ENCODE measurements around the gene PEX26.
"Not testable (repeated sequence)": the region's sequence is repeated elsewhere in the genome, so short reads cannot be mapped to it uniquely, and the experiment has no call there.

Gene PEX26

DNA sequence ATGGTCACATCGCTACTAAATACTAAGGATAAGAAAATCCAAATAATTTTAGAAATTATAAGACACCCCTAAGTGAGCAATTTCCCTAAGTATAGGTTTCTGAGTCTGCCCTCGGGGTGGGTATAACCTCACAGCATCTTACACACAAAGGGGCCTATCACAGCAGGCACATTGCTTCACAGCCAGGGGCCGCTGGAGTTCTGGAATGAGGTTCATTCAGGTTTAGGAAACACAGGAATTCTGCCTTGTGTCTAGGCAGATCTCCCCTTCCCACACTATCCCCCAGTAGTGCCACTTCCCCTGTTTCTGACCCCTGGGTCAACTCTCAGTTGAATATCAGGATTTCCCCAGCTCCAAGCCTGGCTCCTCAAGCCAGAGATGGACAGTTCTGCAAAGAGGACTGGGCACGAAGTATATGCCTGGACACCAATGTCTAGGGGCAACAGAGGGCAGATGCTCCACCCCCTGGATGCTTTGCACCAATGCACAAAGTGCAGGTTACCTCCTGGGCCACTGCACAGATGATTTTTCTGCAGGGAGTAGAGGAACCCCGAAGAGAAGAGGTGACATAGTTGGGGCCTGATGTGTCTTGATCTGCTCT, 44.3 kb downstream of the PEX26 start:
- no peak for FAIRE-seq

DNA sequence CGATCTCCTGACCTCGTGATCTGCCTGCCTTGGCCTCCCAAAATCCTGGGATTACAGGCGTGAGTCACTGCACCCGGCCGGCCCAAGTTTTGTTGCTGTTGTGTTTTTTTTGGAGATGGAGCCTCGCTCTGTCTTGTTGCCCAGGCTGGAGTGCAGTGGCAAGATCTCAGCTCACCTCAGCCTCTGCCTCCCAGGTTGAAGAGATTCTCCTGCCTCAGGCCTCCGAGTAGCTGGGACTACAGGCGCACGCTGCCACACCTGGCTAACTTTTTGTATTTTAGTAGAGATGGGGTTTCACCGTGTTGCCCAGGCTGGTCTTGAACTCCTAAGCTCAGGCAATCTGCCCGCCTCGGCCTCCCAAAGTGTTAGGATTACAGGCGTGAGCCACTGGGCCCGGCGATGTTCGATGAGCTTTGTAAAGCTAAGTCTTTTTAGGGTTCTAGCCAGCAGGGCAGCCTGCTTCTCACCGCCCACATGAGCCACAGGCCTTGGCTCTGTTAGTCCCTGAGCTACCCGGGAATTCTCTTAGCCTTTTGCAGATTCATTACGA, 45.8 kb downstream of the PEX26 start:
- FAIRE-seq = not testable (repeated sequence)

DNA sequence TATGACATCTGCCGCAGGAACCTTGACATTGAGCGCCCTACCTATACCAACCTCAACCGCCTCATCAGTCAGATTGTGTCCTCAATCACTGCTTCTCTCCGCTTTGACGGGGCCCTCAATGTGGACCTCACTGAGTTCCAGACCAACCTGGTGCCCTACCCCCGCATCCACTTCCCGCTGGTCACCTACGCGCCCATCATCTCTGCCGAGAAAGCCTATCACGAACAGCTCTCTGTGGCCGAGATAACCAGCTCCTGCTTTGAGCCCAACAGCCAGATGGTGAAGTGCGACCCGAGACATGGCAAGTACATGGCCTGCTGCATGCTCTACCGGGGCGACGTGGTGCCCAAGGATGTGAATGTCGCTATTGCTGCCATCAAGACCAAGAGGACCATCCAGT, 48.8 kb downstream of the PEX26 start:
- FAIRE-seq = no peak

DNA sequence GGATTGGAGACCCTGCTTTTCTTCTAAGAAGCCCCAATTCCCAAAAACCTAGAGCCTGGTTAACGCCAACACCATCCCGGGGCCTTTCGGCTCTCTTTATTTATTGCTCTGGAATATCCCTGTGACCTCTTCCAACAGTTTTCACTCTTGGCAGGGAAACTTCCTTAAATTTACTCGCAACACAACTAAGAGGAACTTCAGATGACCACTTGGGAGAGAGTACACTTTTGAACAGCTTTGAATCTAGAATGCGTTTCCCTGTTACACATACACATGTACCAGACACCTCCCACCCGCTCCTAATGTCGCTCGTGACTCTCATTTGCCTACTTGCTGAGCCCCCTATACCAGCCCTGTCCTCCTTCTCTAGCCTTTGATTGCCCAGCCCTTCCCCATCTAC, 52.2 kb downstream of the PEX26 start:
- no peak for FAIRE-seq

DNA sequence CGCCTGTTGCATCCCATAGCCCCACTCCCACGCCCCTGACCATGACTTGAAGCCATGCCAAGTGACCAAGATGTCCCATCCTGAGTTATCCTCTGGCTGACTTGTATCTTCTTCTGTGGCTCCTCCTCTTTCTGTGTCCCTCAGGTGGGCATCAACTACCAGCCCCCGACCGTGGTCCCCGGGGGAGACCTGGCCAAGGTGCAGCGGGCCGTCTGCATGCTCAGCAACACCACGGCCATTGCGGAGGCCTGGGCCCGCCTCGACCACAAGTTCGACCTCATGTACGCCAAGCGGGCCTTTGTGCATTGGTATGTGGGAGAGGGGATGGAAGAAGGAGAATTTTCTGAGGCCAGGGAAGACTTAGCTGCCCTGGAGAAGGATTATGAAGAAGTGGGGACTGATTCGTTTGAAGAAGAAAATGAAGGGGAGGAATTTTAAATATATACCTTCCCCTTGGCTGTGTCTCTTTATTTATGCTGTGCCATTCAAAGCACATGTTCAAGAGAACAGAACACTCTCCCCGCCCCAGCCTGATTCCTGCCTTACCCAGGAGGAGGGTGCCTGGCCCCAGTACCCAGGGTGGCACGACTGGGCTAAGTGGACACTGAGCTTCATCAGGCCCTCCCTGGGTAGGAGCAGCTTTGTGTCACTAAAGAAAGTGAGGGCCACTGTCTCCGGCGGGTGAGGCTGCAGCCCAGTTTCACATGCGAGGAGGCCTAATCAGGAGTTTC, 53.1 kb downstream of the PEX26 start:
- no peak for FAIRE-seq

DNA sequence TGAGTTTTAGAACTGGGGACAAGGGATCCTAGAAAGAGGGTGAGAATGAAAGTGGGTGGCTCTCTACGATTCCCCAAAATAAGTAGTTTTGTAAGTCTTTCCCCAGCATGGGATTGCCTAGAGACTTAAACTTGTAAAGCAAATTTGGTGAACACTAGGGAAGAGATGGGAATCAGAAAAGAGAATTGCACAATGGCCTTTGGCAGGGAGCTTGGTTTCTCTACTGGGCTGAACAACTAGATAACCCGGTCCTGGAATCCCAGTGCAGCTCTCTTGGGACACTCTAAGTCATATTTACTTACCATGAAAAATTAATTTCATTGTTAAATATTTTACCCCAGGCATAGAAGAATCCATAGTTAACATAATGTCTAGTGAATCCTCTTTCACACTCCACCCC, 55.7 kb downstream of the PEX26 start:
- no peak for FAIRE-seq

DNA sequence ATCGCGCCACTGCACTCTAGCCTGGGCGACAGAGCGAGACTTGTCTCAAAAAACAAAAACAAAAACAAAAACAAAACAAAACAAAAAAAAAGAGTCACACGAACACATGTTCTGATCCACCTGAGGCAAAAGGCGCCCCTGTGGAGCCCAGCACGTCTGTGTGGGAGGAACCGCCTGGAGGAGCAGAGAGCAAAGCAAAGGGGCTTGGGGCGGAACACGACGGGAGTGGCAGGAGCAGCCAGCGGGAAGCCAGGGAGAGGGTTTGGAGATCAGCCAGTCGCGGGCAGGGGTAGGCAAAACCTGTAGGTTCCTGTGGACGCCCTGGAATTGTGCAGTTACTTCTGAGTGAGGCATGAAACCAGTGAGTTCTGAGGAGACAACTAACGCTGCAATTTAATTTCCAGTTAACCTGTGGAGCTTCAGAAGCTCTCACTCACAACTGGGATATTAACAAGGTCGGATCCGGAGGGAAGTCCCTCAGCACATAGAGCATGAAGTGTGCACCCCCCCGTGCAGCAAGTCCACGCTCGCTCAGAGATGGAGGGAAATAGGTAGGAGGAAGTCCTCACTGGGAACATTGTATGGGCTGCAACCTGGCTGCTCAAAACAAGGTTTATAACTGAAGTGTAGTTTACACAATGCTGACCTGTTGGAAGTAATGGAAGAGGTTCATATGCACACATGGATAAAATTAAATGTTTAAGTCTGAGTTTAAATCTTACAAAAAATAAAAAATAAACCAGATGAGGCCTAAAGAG, 59.0 kb downstream of the PEX26 start:
- FAIRE-seq = no peak

DNA sequence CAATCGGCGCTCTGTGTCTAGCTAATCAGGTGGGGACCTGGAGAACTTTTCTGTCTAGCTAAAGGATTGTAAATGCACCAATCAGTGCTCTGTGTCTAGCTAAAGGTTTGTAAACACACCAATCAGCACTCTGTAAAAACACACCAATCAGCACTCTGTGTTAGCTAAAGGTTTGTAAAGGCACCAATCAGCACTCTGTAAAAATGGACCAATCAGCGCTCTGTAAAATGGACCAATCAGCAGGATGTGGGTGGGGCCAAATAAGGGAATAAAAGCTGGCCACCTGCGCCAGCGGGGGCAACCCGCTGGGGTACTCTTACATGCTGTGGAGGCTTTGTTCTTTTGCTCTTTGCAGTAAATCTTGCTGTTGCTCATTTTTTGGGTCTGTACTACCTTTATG, 63.2 kb downstream of the PEX26 start:
- FAIRE-seq = not testable (repeated sequence)

DNA sequence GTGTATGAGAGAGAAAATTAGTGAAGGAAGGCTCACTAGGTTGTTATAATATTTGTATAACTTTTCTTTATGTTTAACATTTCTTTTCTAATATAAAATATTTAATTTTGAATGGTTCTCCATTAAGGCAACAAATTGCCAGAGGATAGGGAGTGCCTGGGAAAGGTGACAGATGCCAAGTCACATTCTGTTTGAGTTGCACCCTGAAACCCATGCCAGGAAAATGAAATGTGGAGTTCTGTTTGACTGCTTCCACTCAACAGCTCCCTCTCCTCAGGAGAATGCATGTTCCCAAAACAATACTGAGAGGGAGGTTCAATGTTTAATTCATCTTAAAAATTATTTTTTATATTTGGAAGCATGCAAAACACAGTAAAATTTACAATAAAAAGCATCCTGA, 66.3 kb downstream of the PEX26 start:
- FAIRE-seq = no peak

DNA sequence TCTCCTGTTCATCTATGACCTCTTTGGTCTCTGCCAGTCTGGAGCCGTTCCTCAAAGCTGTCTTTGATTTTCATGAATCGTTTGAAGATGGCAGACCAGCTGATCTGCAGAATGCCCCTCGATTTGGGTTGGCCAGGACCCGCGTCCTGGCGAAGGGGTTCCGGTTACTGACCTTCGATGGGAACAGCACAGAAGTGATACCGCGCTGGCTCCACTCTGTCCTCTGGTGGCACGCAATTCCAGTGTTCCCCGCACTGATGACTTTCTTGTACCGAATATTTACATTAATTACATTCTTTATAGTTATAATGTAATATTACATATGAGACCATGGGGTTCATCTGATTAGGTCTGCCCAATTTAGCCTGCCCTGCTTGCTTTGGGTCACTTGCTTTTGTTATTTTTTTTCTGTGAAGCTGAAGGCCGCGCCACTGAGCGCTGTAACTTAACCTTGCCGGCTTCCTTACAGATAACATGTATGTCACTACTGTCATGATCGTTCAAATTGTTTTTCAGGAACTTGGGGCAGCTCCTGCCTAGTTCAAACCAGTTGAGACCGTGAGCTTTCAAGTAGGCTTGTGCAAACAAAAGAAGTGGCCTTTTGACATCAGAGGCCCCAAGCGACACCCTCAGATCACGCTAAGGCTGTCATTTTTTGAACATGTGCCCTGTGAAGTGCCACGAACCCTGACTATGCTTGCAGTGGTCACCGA, 68.0 kb downstream of the PEX26 start:
- no peak for FAIRE-seq

DNA sequence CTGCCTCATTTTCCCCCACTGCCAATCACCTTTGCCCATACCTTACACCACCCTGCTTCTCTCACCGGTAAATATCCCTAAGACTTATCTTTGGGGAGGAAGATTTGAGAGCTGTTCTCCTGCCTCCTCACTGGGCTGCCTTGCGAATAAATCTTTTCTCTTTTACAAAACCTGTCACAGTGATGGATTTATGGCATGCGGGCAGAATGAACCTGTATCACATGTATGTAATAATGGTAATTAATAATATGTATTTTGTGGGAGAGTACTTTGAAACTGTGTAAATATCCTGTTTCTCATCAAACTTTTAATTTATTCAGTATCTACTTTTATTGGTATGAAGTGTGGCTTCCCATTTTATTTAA, 68.6 kb downstream of the PEX26 start:
- FAIRE-seq = no peak

DNA sequence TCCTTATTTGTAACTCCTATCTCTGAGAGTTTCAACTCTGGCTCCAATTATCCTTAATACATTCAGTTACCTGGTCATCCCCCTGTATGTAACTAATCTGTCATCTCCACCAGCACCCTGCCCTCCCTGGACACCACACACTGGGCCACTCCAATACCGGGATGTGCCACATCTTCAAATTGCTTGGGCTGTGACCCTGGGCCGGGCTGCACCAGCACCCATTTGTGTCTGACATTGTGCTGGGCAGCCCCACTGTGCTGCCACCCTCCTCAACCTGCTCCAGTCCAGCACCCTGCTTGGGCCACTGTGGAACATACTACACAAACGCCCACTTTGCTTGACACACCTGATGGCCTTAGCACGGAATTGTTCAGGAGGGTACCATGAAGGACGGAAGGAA, 70.0 kb downstream of the PEX26 start:
- no peak for FAIRE-seq

DNA sequence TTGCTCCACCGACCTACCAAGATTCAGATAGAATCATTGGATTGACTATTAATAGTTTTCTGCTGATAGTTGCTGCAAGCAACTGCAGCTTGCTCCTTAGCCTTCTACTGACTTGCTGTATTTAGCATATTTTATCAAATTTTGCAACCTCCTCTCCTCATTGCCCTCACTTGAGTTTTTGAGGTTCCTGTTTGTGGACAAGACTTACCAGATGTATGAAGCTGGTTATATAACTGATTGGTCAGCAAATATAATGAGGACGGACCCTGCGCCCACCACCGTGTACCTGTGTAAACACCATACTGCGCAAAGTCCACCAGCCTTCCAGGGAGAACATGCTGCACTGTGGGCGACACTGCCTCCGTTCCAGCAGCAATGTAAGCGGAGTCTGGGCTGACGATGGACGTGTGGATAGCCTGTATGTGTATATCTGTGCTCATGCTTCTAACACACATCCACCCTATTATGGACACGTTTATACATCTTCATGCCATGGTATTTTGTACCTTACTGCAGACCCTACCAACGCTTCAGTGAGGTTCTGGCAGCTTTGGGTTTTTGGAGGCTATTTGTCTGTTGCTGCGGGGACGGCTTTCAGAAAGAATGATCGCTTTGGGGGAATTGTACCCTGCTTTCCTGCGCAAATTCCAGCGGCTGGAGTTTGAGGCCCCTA, 70.6 kb downstream of the PEX26 start:
- no peak for FAIRE-seq

DNA sequence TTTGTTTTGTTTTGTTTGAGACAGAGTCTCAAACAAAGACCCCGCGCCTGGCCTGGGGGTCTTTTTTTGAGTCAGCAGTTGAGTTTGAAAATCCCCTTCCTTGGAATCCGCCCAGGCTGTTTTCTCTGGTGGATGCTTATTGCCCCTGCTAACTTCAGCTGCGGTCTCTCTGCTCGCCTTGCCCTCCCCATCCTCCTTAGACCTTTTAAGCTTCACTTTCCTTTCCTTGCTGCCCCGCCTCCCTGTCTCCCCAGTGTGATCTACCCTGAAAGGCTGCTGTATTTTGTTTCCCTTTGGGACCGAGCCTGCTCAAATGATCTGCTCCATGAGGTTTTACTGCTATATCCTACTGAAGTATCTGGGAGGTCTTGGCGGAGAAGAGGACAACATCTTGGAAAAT, 74.7 kb downstream of the PEX26 start:
- no peak for FAIRE-seq

DNA sequence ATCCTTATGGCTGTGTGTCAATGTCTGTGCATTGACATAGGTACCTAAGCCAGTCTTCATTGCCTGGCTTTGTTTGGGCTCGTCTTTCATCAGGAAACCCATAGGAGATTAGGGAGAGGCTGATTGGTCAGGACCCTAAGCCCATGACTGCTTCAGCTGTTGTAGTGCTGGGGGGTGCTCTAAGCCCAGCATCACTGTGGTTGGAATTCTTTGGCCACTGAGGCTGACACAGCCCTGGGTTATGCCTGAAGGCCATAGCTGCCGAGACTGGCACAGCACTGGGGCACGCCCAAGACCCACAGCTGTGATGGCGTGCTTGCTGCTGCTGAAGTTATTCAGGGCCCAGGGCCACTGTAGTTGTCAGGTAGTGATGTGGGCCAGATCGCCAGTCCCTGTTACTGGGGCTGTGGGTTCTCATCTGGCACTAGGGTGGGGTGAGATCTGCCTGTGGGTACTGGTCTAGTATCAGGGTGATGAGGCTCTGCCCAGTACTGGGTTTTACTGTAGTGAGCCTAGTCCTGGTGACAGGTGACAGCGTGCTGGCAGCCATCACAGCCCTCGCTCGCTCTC, 77.1 kb downstream of the PEX26 start:
- FAIRE-seq = no peak
